SK-N-SH (cell line): ENCODE data around the gene TMEM92. TPM values are rescaled to one million over a fixed set of nuclear protein-coding genes. Genes with fewer than 3 reads are reported as not detected.

ENCODE experiments used
- CTCF ChIA-PET: fragments of 300-600, 350-600 bp; formaldehyde crosslinking; extraction: SDS; loops from one replicate; lab custom pipeline; 2021; lab: Yijun Ruan, JAX
- POLR2A ChIA-PET: fragments of 350-600 bp; sonication (Branson Sonifier 250); formaldehyde crosslinking; extraction: SDS; loops from one replicate; lab custom pipeline; 2020; ENCODE audit warnings: antibody characterized with exemption, inconsistent platforms; lab: Yijun Ruan, JAX
- DNase-seq: peaks from one replicate; pipeline ENCODE4 v3.0.0; 2012
- H2AFZ ChIP-seq: fragments of 200-600 bp; sonication (generic); 2 replicates; pipeline ENCODE4 v1.8.1; 2016; ENCODE audit warnings: antibody characterized with exemption, mild to moderate bottlenecking, low read depth
- H3F3A ChIP-seq: fragments of 200-600 bp; sonication (generic); replicated peaks from 2 replicates; pipeline ENCODE3; 2016; ENCODE audit warnings: antibody characterized with exemption, mild to moderate bottlenecking; ENCODE audit not compliant: insufficient read depth
- H3K27ac ChIP-seq, 2 experiments: fragments of 200-500 bp in 1 of 2; fragments of 200-600 bp in 1 of 2; sonication (Bioruptor generic) in 1 of 2; sonication (generic), shearing (Covaris generic) in 1 of 2; 2 replicates each; pipeline versions ENCODE4 v1.5.1 to v1.6.1; 2014 to 2016; ENCODE audit warnings: low read depth in 2 of 2, inconsistent platforms in 1 of 2, low read length in 1 of 2, mild to moderate bottlenecking in 1 of 2, mixed read lengths in 1 of 2
- H3K27me3 ChIP-seq: fragments of 200-600 bp; sonication (generic), shearing (Covaris generic); 2 replicates; pipeline ENCODE4 v1.6.1; 2016; ENCODE audit warnings: mixed run types; ENCODE audit not compliant: insufficient read depth
- H3K36me3 ChIP-seq, 2 experiments: fragments of 200-500 bp in 1 of 2; fragments of 200-600 bp in 1 of 2; sonication (Bioruptor generic) in 1 of 2; sonication (generic) in 1 of 2; replicated peaks in 1 of 2; 2 replicates each; pipeline versions ENCODE3 to v1.5.1; 2014 to 2016; ENCODE audit warnings: low read length in 1 of 2, mild to moderate bottlenecking in 1 of 2; ENCODE audit not compliant: insufficient read depth in 2 of 2, control insufficient read depth in 1 of 2
- H3K4me1 ChIP-seq, 2 experiments: fragments of 200-500 bp in 1 of 2; fragments of 200-600 bp in 1 of 2; sonication (Bioruptor generic) in 1 of 2; sonication (generic), shearing (Covaris generic) in 1 of 2; 2 replicates each; pipeline versions ENCODE4 v1.5.1 to v1.6.1; 2014 to 2016; ENCODE audit warnings: low read depth in 1 of 2, low read length in 1 of 2, mixed run types in 1 of 2; ENCODE audit not compliant: insufficient read depth in 2 of 2, control insufficient read depth in 1 of 2
- H3K4me2 ChIP-seq: fragments of 200-600 bp; sonication (generic), shearing (Covaris generic); 2 replicates; pipeline ENCODE4 v1.6.1; 2017; ENCODE audit warnings: mixed run types
- H3K4me3 ChIP-seq, 2 experiments: fragments of 200-500 bp in 1 of 2; fragments of 200-600 bp in 1 of 2; sonication (Bioruptor generic) in 1 of 2; sonication (generic), shearing (Covaris generic) in 1 of 2; 2 replicates each; pipeline versions ENCODE4 v1.5.1 to v1.8.1; 2014 to 2016; ENCODE audit warnings: low read depth in 2 of 2, inconsistent platforms in 1 of 2, low read length in 1 of 2, mild to moderate bottlenecking in 1 of 2, mixed read lengths in 1 of 2, moderate library complexity in 1 of 2
- H3K79me2 ChIP-seq: fragments of 200-600 bp; sonication (generic); 2 replicates; pipeline ENCODE4 v1.8.1; 2017; ENCODE audit warnings: mild to moderate bottlenecking; ENCODE audit not compliant: insufficient read depth
- H3K9ac ChIP-seq: fragments of 200-600 bp; sonication (generic); 2 replicates; pipeline ENCODE4 v1.6.1; 2017; ENCODE audit warnings: mixed run types
- H3K9me2 ChIP-seq: fragments of 200-600 bp; sonication (generic); 2 replicates; pipeline ENCODE4 v1.6.1; 2017; ENCODE audit warnings: mixed run types
- H3K9me3 ChIP-seq: fragments of 200-600 bp; sonication (generic); 2 replicates; pipeline ENCODE4 v1.6.1; 2017; ENCODE audit warnings: mixed run types, mild to moderate bottlenecking, moderate library complexity
- H4K20me1 ChIP-seq: fragments of 200-600 bp; sonication (generic); 2 replicates; pipeline ENCODE4 v1.6.1; 2017; ENCODE audit warnings: mild to moderate bottlenecking, mixed run types; ENCODE audit not compliant: insufficient read depth
- CHD2 ChIP-seq: fragments of 150-350 bp; IDR thresholded peaks from 2 replicates; pipeline ENCODE4 v1.6.1; 2018; ENCODE audit warnings: low read length; ENCODE audit not compliant: partially characterized antibody
- EZH2phosphoT487 ChIP-seq: fragments of 200-600 bp; sonication (generic); IDR thresholded peaks from 2 replicates; pipeline ENCODE4 v1.6.1; 2017; ENCODE audit warnings: low read depth, mixed run types, mild to moderate bottlenecking, antibody characterized with exemption, moderate library complexity, borderline replicate concordance
- JUND ChIP-seq: IDR thresholded peaks from 2 replicates; pipeline ENCODE4 v1.4.0; 2012
- MEF2A ChIP-seq: IDR thresholded peaks from 2 replicates; pipeline ENCODE4 v1.4.0; 2012; ENCODE audit warnings: low read depth, borderline replicate concordance
- PBX3 ChIP-seq: IDR thresholded peaks from 2 replicates; pipeline ENCODE4; 2012
- RCOR1 ChIP-seq: fragments of 150-350 bp; IDR thresholded peaks from 2 replicates; pipeline ENCODE4 v1.6.1; 2017; ENCODE audit warnings: antibody characterized with exemption, low read length
- REST ChIP-seq: IDR thresholded peaks from 2 replicates; pipeline ENCODE4 v1.6.1; 2012; ENCODE audit warnings: mild to moderate bottlenecking, low read depth, low read length, moderate library complexity
- RFX5 ChIP-seq: IDR thresholded peaks from 2 replicates; pipeline ENCODE4 v1.6.1; 2012; ENCODE audit warnings: mild to moderate bottlenecking, improper control_type of control experiment, low read length
- RXRA ChIP-seq: IDR thresholded peaks from 2 replicates; pipeline ENCODE4 v1.4.0; 2012; ENCODE audit warnings: low read depth, mild to moderate bottlenecking, borderline replicate concordance
- TAF1 ChIP-seq: IDR thresholded peaks from 2 replicates; pipeline ENCODE4 v1.6.1; 2012; ENCODE audit warnings: low read depth, mild to moderate bottlenecking, low read length, moderate library complexity, borderline replicate concordance
- USF1 ChIP-seq: IDR thresholded peaks from 2 replicates; pipeline ENCODE4 v1.4.0; 2012; ENCODE audit warnings: low read depth, borderline replicate concordance
- ZBTB33 ChIP-seq: IDR thresholded peaks from 2 replicates; pipeline ENCODE4 v1.4.0; 2012; ENCODE audit warnings: low read depth, borderline replicate concordance
- WGBS: methylation state at CpG from one replicate; pipeline ENCODE4 v1.1.6; 2017; ENCODE audit warnings: low lambda C conversion rate; 5-methylcytosine and 5-hydroxymethylcytosine counted together
- polyA plus RNA-seq, 3 experiments: library from polyadenylated mRNA; depleted of rRNA; stranded (reverse); fragments of >200 nt; gene quantifications; 2 replicates each; pipeline ENCODE4 v1.2.3, GENCODE V29; 2012

Gene TMEM92
- polyA plus RNA-seq, 1 of the 3 experiments (the other 2 are of a cell fraction), result 0.46 TPM

- DNase-seq, result no peak
- CTCF ChIA-PET, result interaction anchor here (1.5 to 53.3 kb wide), 8 partner anchors 12 to 263 kb away, joined by 6 to 2150 read pairs (median 24); partner anchors contain the start of genes COL1A1, PDK2, SGCA and TMEM92
- peak overlapping the region; percentile 48; the same call in 1 of the 2 replicates for H3K4me2 ChIP-seq
Measured at GRCh38 chr17:50290933-50291332, 16.7 kb downstream of the TMEM92 start.

More at GRCh38 chr17:50290933-50291332, 16.7 kb downstream of the TMEM92 start:
- H3K79me2 ChIP-seq, result peaks cover 12% of the 10 kb centered on the region; the same call in 1 of the 2 replicates
- H3K27me3 ChIP-seq, result no peaks in the 10 kb centered on the region
- H3K4me3 ChIP-seq, result no peak overlapping the region
- POLR2A ChIA-PET, result no interaction called here
- TF ChIP-seq EZH2phosphoT487, result no peak
- no peak for TF ChIP-seq PBX3
- TF ChIP-seq TAF1, result no peak
- TF ChIP-seq RCOR1, result no peak
- TF ChIP-seq JUND, result no peak
- TF ChIP-seq ZBTB33, result no peak
- TF ChIP-seq CHD2, result no peak
- no peak for TF ChIP-seq MEF2A
- no peak for TF ChIP-seq RFX5
- no peak for TF ChIP-seq USF1
- no peak for TF ChIP-seq REST
- TF ChIP-seq RXRA, result no peak
- H3K36me3 ChIP-seq, result no peaks in the 10 kb centered on the region
- H3K9me3 ChIP-seq, result no peaks in the 10 kb centered on the region
- H3K4me1 ChIP-seq, result peaks cover 0 to 27% of the 10 kb centered on the region in 2 experiments; a peak in 3 of 4 replicates
- no peaks in the 10 kb centered on the region for H4K20me1 ChIP-seq
- peak overlapping the region in 1 of 2 experiments; percentile 79; a peak in 2 of 4 replicates for H3K27ac ChIP-seq
- peak overlapping the region; percentile 48; the same call in 1 of the 2 replicates for H2AFZ ChIP-seq
- 58% methylated on average over 1 of the region's 1 CpG for WGBS
- H3K9ac ChIP-seq, result no peak overlapping the region
- H3F3A ChIP-seq, result peaks cover 26% of the 10 kb centered on the region
- H3K9me2 ChIP-seq, result no peaks in the 10 kb centered on the region
